Right renal pelvis (tissue), 4 donors: Measurements from ENCODE around the gene FAM78B. TPM values are rescaled to one million over a fixed set of nuclear protein-coding genes. Genes with fewer than 3 reads are reported as not detected.

Experiments used
- DNase-seq, 4 donors: peaks; one replicate each; pipeline ENCODE4 v3.0.0-alpha.2; 2013; ENCODE audit warnings: low read depth in 4 of 4, low spot score in 3 of 4, missing footprints in 1 of 4
- polyA plus RNA-seq, 4 donors: library from polyadenylated mRNA; unstranded; fragments of 120-200 nt; gene quantifications; one replicate each; pipeline ENCODE4 v1.2.1, GENCODE V29; 2013; ENCODE audit not compliant: insufficient read length in 4 of 4

Gene FAM78B
- polyA plus RNA-seq, 4 donors: 0.91 to 3.2 (median 1.3) TPM

GRCh38 chr1:166020210-166020609 is 146.6 kb downstream of the FAM78B start:
- DNase-seq: no peak
